ENCODE results near the gene BNC2. TPM values are rescaled to one million over a fixed set of nuclear protein-coding genes. Genes with fewer than 3 reads are reported as not detected.

The BNC2 gene
- total and polyA plus RNA-seq, 2 of the 13 experiments (the other 11 are each of a cell fraction or from before 2014, with no cell fraction given) = not detected

DNA sequence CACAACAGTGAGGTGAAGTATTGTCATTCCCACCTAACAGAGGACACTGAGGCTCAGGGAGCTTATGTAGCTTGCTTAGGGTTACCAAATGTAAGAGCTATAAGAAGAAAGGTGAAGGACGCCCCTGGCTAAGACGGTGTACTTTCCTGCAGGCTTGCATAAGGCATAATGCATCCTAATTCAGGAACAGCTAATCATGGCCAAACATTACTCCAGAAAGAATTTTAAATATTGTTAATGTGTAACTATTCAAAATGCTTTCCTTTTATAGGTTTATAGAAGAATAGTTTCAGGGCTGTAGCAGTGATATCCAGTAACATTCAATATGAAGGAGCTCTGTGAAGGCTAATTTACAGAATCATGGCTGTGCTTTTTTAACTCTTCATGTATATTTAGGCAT is 479.1 kb downstream of the BNC2 start:
- Histone ChIP-seq H3K4me1 (ENCODE audit: insufficient read depth, low read length) (no peaks in the 10 kb centered on the region), H4K20me1 (ENCODE audit: insufficient read depth, low read length) (no peaks in the 10 kb centered on the region), H3K9ac (ENCODE audit: insufficient read depth, low read depth, low read length) (no peak overlapping the region), H3K36me3 (replicated peaks in 1 of 2; ENCODE audit: control insufficient read depth in 1 of 2, insufficient read depth in 2 of 2, low read length in 2 of 2) (no peaks in the 10 kb centered on the region), H3K27me3 (ENCODE audit: control insufficient read depth in 1 of 2, insufficient read depth in 2 of 2, low read length in 2 of 2) (no peaks in the 10 kb centered on the region), H3K4me3 (replicated peaks in 1 of 3; ENCODE audit: insufficient read depth in 1 of 3, low read depth in 2 of 3, low read length in 3 of 3) (no peak overlapping the region), H3K79me2 (ENCODE audit: insufficient read depth, low read length) (no peaks in the 10 kb centered on the region), H3K4me2 (ENCODE audit: low read depth, low read length) (no peak overlapping the region), H2AFZ (ENCODE audit: low read length) (no peak overlapping the region), H3K9me3 (ENCODE audit: low read length) (peaks cover 21% of the 10 kb centered on the region; the same call in 1 of the 2 replicates), H3K27ac (ENCODE audit: extremely low read length, insufficient read depth, low read length) (no peak overlapping the region)
- WGBS (ENCODE audit: low lambda C conversion rate) = 14% methylated on average over 2 of the region's 2 CpGs
- no TSS peak for BruUV-seq (replicated peaks)
- POLR2A ChIA-PET = no interaction called here
- in situ Hi-C loops (cut with HindIII; ENCODE audit: extremely low pct_ligation_motif_present, low pct_unique_long_range_greater_than_20kb) (no loop called here), intact Hi-C loops (cut with micrococcal nuclease; ENCODE audit: unreplicated experiment) (no loop called here)
- no peak for ATAC-seq
- no peak for TF ChIP-seq ISX (CRISPR knock-in tag; conservative IDR thresholded peaks at IDR 0.05)
- no peak for TF ChIP-seq ZNF746 (CRISPR knock-in tag; IDR thresholded peaks at IDR 0.05)
- TF ChIP-seq MYC (CRISPR knock-in tag; IDR thresholded peaks at IDR 0.05; ENCODE audit: borderline replicate concordance) = no peak
- no peak for TF ChIP-seq ZNF781 (CRISPR knock-in tag; IDR thresholded peaks at IDR 0.05; ENCODE audit: borderline replicate concordance, not compliant biosample characterization)
- TF ChIP-seq KDM2A (CRISPR knock-in tag; IDR thresholded peaks at IDR 0.05; ENCODE audit: borderline replicate concordance, low read depth) = no peak
- TF ChIP-seq, protein P1, sequence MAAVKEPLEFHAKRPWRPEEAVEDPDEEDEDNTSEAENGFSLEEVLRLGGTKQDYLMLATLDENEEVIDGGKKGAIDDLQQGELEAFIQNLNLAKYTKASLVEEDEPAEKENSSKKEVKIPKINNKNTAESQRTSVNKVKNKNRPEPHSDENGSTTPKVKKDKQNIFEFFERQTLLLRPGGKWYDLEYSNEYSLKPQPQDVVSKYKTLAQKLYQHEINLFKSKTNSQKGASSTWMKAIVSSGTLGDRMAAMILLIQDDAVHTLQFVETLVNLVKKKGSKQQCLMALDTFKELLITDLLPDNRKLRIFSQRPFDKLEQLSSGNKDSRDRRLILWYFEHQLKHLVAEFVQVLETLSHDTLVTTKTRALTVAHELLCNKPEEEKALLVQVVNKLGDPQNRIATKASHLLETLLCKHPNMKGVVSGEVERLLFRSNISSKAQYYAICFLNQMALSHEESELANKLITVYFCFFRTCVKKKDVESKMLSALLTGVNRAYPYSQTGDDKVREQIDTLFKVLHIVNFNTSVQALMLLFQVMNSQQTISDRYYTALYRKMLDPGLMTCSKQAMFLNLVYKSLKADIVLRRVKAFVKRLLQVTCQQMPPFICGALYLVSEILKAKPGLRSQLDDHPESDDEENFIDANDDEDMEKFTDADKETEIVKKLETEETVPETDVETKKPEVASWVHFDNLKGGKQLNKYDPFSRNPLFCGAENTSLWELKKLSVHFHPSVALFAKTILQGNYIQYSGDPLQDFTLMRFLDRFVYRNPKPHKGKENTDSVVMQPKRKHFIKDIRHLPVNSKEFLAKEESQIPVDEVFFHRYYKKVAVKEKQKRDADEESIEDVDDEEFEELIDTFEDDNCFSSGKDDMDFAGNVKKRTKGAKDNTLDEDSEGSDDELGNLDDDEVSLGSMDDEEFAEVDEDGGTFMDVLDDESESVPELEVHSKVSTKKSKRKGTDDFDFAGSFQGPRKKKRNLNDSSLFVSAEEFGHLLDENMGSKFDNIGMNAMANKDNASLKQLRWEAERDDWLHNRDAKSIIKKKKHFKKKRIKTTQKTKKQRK (IDR thresholded peaks at IDR 0.05; ENCODE audit: low read length) = no peak
- no peak for TF ChIP-seq ZNF317 (CRISPR knock-in tag; IDR thresholded peaks at IDR 0.05)
- TF ChIP-seq, protein P2, sequence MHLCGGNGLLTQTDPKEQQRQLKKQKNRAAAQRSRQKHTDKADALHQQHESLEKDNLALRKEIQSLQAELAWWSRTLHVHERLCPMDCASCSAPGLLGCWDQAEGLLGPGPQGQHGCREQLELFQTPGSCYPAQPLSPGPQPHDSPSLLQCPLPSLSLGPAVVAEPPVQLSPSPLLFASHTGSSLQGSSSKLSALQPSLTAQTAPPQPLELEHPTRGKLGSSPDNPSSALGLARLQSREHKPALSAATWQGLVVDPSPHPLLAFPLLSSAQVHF (CRISPR knock-in tag; IDR thresholded peaks at IDR 0.05) = no peak
- TF ChIP-seq, protein P3, sequence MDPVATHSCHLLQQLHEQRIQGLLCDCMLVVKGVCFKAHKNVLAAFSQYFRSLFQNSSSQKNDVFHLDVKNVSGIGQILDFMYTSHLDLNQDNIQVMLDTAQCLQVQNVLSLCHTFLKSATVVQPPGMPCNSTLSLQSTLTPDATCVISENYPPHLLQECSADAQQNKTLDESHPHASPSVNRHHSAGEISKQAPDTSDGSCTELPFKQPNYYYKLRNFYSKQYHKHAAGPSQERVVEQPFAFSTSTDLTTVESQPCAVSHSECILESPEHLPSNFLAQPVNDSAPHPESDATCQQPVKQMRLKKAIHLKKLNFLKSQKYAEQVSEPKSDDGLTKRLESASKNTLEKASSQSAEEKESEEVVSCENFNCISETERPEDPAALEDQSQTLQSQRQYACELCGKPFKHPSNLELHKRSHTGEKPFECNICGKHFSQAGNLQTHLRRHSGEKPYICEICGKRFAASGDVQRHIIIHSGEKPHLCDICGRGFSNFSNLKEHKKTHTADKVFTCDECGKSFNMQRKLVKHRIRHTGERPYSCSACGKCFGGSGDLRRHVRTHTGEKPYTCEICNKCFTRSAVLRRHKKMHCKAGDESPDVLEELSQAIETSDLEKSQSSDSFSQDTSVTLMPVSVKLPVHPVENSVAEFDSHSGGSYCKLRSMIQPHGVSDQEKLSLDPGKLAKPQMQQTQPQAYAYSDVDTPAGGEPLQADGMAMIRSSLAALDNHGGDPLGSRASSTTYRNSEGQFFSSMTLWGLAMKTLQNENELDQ (CRISPR knock-in tag; IDR thresholded peaks at IDR 0.05; ENCODE audit: borderline replicate concordance) = no peak
- no peak for TF ChIP-seq ZNF572 (CRISPR knock-in tag; IDR thresholded peaks at IDR 0.05)
- TF ChIP-seq ZNF160 (CRISPR knock-in tag; IDR thresholded peaks at IDR 0.05) = no peak
- TF ChIP-seq MLLT10 (CRISPR knock-in tag; IDR thresholded peaks at IDR 0.05) = no peak
- CTCF ChIA-PET (ENCODE audit: low intra/inter-chr PET ratio, low total read pairs) = no interaction called here
- no peak for FAIRE-seq
- DNase-seq (ENCODE audit: low spot score) = no peak
